AG04449 (cell line): ENCODE data around the gene PRR35.
A peak's percentile ranks its signal among the peaks of the same experiment; 100 is the strongest.

Experiments used
- CTCF ChIA-PET: fragments of 350-600 bp; formaldehyde crosslinking; extraction: SDS; loops from one replicate; lab custom pipeline; 2021; ENCODE audit warnings: antibody characterized with exemption; lab: Yijun Ruan, JAX
- POLR2A ChIA-PET: fragments of 400-600, 350-600 bp; formaldehyde crosslinking; extraction: SDS; loops from one replicate; lab custom pipeline; 2020; ENCODE audit warnings: antibody characterized with exemption, inconsistent platforms; lab: Yijun Ruan, JAX
- DNase-seq: peaks from one replicate; pipeline ENCODE4 v3.0.0-alpha.2; 2010; ENCODE audit warnings: low read depth, low spot score
- H3K4me3 ChIP-seq: 2 replicates; pipeline ENCODE4 v1.5.1; 2011; ENCODE audit warnings: low read depth, mild to moderate bottlenecking, control low read depth, low read length
- CTCF ChIP-seq: IDR thresholded peaks from one replicate; pipeline ENCODE4 v1.5.1; 2011; ENCODE audit warnings: mild to moderate bottlenecking, moderate library complexity, low read length, control low read depth, inconsistent platforms; ENCODE audit not compliant: insufficient read depth; ENCODE audit errors: missing control alignments

Gene PRR35

GRCh38 chr16:610513-611381 is 50.6 kb downstream of the PRR35 start:
- no peak overlapping the region for H3K4me3 ChIP-seq
- DNase-seq = no peak
- CTCF ChIA-PET = interaction anchor here (1.5 to 1.8 kb wide), 2 partner anchors 12 to 31 kb away, joined by 4 read pairs; no protein-coding TSS in a partner anchor
- TF ChIP-seq CTCF = peak; percentile 19
- POLR2A ChIA-PET = no interaction called here

- CTCF ChIA-PET = no interaction called here
- POLR2A ChIA-PET = no interaction called here
- no peak for DNase-seq
- no peak overlapping the region for H3K4me3 ChIP-seq
- no peak for TF ChIP-seq CTCF
These were observed 54.9 kb downstream of the PRR35 start for GRCh38 chr16:615122-615521.
